Stromal cell of bone marrow (primary cell): ENCODE results near the gene SMIM41.

ENCODE experiments used
- DNase-seq: peaks from one replicate; pipeline ENCODE4 v3.0.0-alpha.2; 2012; ENCODE audit warnings: low read depth

SMIM41 gene

GRCh38 chr12:52122540-52122871, 43.0 kb downstream of the SMIM41 start:
- DNase-seq, result no peak

GRCh38 chr12:52122904-52123303, 43.4 kb downstream of the SMIM41 start:
- DNase-seq, result no peak

GRCh38 chr12:52123487-52124186, 44.1 kb downstream of the SMIM41 start:
- DNase-seq, result no peak

- no peak for DNase-seq
These were observed 46.0 kb downstream of the SMIM41 start for GRCh38 chr12:52125476-52125900.

GRCh38 chr12:52126050-52126604, 46.6 kb downstream of the SMIM41 start:
- no peak for DNase-seq

- no peak for DNase-seq
These were observed 47.4 kb downstream of the SMIM41 start for GRCh38 chr12:52126605-52127578.

- no peak for DNase-seq
These were observed 48.4 kb downstream of the SMIM41 start for GRCh38 chr12:52127683-52128450.

GRCh38 chr12:52130711-52131110, 51.2 kb downstream of the SMIM41 start:
- no peak for DNase-seq

GRCh38 chr12:52132754-52133161, 53.3 kb downstream of the SMIM41 start:
- DNase-seq, result no peak

- no peak for DNase-seq
These were observed 58.2 kb downstream of the SMIM41 start for GRCh38 chr12:52137746-52138145.

GRCh38 chr12:52139147-52139546, 59.6 kb downstream of the SMIM41 start:
- DNase-seq, result no peak

GRCh38 chr12:52139579-52140062, 60.1 kb downstream of the SMIM41 start:
- no peak for DNase-seq

GRCh38 chr12:52141306-52141705, 61.8 kb downstream of the SMIM41 start:
- no peak for DNase-seq

- DNase-seq, result no peak
These were observed 62.4 kb downstream of the SMIM41 start for GRCh38 chr12:52141875-52142274.

- DNase-seq, result no peak
These were observed 62.9 kb downstream of the SMIM41 start for GRCh38 chr12:52142431-52142830.

- no peak for DNase-seq
These were observed 65.2 kb downstream of the SMIM41 start for GRCh38 chr12:52144512-52145227.

- no peak for DNase-seq
These were observed 66.0 kb downstream of the SMIM41 start for GRCh38 chr12:52145228-52146088.

- no peak for DNase-seq
These were observed 66.8 kb downstream of the SMIM41 start for GRCh38 chr12:52146089-52146821.

GRCh38 chr12:52146822-52147366, 67.4 kb downstream of the SMIM41 start:
- DNase-seq, result no peak
